Measurements from ENCODE around the gene VAMP5.

Gene VAMP5

GRCh38 chr2:85635636-85636035 is 51.4 kb downstream of the VAMP5 start:
- TF ChIP-seq POLR2A (IDR thresholded peaks at IDR 0.05; ENCODE audit: low read length) (no peak), GATA1 (IDR thresholded peaks at IDR 0.05; ENCODE audit: low read depth, low read length) (no peak)
- DNase-seq, result no peak

- DNase-seq, result no peak
- TF ChIP-seq POLR2A (IDR thresholded peaks at IDR 0.05; ENCODE audit: low read length) (no peak), GATA1 (IDR thresholded peaks at IDR 0.05; ENCODE audit: low read depth, low read length) (no peak)
These were observed 58.5 kb downstream of the VAMP5 start for GRCh38 chr2:85642725-85643124.
